Loucy (cell line): ENCODE measurements around the gene PKP4.

ENCODE experiments used
- CTCF ChIP-seq: fragments of 200-600 bp; sonication (generic); conservative IDR thresholded peaks from 2 replicates; pipeline ENCODE4 v1.5.1; 2014; ENCODE audit warnings: mild to moderate bottlenecking, antibody characterized with exemption, low read length
- EZH2phosphoT487 ChIP-seq: fragments of 200-600 bp; IDR thresholded peaks from 2 replicates; pipeline ENCODE4 v1.6.1; 2018; ENCODE audit warnings: antibody characterized with exemption, mild to moderate bottlenecking, moderate library complexity, borderline replicate concordance

GRCh38 chr2:158624071-158624667 lies 167.4 kb downstream of the PKP4 start:
- TF ChIP-seq EZH2phosphoT487, result no peak
- no peak for TF ChIP-seq CTCF
